ENCODE results near the gene RNF135.

The RNF135 gene

GRCh38 chr17:30942308-30943079 lies 28.3 kb upstream of the RNF135 start:
- no peak overlapping the region for H3K4me3 ChIP-seq (ENCODE audit: control insufficient read depth, low read depth, low read length)
- DNase-seq (ENCODE audit: low read depth): no peak
- TF ChIP-seq CTCF (conservative IDR thresholded peaks at IDR 0.05; ENCODE audit: control insufficient read depth, insufficient read depth, low read depth, low read length): no peak

DNA sequence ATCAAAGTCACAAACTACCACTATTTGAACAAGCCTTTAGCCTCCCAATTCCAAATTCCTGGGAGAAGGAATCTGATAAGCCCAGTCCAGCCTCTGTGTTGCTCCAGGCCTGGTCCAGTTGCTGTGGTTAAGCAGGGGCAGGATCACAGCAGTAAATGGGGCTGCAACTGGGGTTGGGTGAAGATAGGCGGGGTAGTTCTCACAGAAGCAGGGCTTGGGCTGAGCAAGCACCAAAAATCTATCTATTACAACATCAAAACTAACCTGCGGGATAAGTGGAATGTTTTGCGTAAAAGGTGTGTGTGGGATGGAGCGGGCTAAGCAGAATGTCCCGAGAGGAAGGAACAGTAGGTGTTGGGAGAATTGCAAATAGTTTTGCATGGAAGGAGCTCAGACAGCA lies 23.0 kb upstream of the RNF135 start:
- no peak overlapping the region for H3K4me3 ChIP-seq (ENCODE audit: control insufficient read depth, low read depth, low read length)
- DNase-seq (ENCODE audit: low read depth): no peak
- no peak for TF ChIP-seq CTCF (conservative IDR thresholded peaks at IDR 0.05; ENCODE audit: control insufficient read depth, insufficient read depth, low read depth, low read length)

GRCh38 chr17:30950189-30950588 lies 20.6 kb upstream of the RNF135 start:
- H3K4me3 ChIP-seq (ENCODE audit: control insufficient read depth, low read depth, low read length): no peak overlapping the region
- no peak for TF ChIP-seq CTCF (conservative IDR thresholded peaks at IDR 0.05; ENCODE audit: control insufficient read depth, insufficient read depth, low read depth, low read length)
- DNase-seq (ENCODE audit: low read depth): no peak

- DNase-seq (ENCODE audit: low read depth): peak; percentile 94
Measured at GRCh38 chr17:30950669-30951399, 20.0 kb upstream of the RNF135 start.

DNA sequence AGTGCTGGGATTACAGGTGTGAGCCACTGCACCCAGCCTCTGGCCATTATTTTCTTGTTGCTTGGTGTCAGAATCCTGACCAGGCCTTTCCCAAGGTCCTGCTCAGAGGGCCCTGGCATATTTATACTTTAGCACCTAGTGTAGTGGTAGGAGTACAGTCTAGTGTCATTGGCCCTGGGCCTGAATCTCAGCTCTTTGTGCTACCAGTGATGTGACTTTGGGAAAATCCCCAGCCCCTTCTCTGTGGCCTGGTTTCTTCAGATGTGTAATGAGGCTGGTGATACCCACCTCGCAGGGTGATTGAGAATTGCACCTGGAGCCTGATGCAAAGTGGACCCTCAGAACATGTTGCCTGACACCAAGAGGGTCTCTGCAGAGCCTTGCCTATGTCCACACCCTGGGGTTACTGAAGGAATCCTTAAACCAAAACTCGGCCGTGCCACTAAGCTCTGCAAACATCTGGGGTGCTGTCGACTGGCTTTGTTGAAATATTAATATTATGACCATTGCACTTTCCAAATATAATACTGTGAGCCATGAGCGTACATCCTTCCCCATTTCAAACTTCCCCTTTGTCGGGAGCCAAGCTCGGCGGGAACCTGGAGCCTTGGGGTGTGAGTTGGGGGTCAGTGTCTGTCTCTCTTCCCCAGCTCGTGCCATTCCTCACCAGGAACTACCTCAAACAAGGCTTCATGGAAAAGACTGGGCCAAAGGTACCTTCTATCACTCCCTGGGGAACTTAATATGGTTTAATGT lies 18.0 kb upstream of the RNF135 start:
- no peak overlapping the region for H3K4me3 ChIP-seq (ENCODE audit: control insufficient read depth, low read depth, low read length)
- no peak for TF ChIP-seq CTCF (conservative IDR thresholded peaks at IDR 0.05; ENCODE audit: control insufficient read depth, insufficient read depth, low read depth, low read length)
- no peak for DNase-seq (ENCODE audit: low read depth)

More at GRCh38 chr17:30950669-30951399, 20.0 kb upstream of the RNF135 start:
- TF ChIP-seq CTCF (conservative IDR thresholded peaks at IDR 0.05; ENCODE audit: control insufficient read depth, insufficient read depth, low read depth, low read length): no peak
- no peak overlapping the region for H3K4me3 ChIP-seq (ENCODE audit: control insufficient read depth, low read depth, low read length)

- DNase-seq (ENCODE audit: low read depth): no peak
- no peak for TF ChIP-seq CTCF (conservative IDR thresholded peaks at IDR 0.05; ENCODE audit: control insufficient read depth, insufficient read depth, low read depth, low read length)
- no peak overlapping the region for H3K4me3 ChIP-seq (ENCODE audit: control insufficient read depth, low read depth, low read length)
Measured at GRCh38 chr17:30954046-30954830, 16.6 kb upstream of the RNF135 start.
